Measurements from ENCODE around the gene PIP5K1B.

- TF ChIP-seq RAD21 (IDR thresholded peaks at IDR 0.05; ENCODE audit: low read depth) (no peak), FOXM1 (IDR thresholded peaks at IDR 0.05; ENCODE audit: borderline replicate concordance, low read depth) (no peak), MAX (IDR thresholded peaks at IDR 0.05) (no peak), CREB1 (IDR thresholded peaks at IDR 0.05; ENCODE audit: low read depth) (no peak)
These were observed 193.9 kb downstream of the PIP5K1B start for GRCh38 chr9:68898781-68899439.
